GM23248 (cell line): ENCODE data around the gene MYO1A. TPM values are rescaled to one million over a fixed set of nuclear protein-coding genes. Genes with fewer than 3 reads are reported as not detected.

Source experiments
- DNase-seq: peaks from one replicate; pipeline ENCODE4 v3.0.0-alpha.2; 2015
- H2AFZ ChIP-seq: fragments of 200-600 bp; sonication (generic); 2 replicates; pipeline ENCODE4 v1.6.1; 2016; ENCODE audit warnings: antibody characterized with exemption
- H3F3A ChIP-seq: fragments of 200-600 bp; sonication (generic); 2 replicates; pipeline ENCODE4 v1.6.1; 2016; ENCODE audit warnings: mild to moderate bottlenecking, antibody characterized with exemption, mixed run types; ENCODE audit not compliant: insufficient read depth
- H3K27ac ChIP-seq: fragments of 200-600 bp; sonication (generic); 2 replicates; pipeline ENCODE4 v1.5.1; 2016; ENCODE audit warnings: mild to moderate bottlenecking
- H3K27me3 ChIP-seq: fragments of 200-600 bp; sonication (generic); replicated peaks from 2 replicates; pipeline ENCODE4 v1.6.1; 2016; ENCODE audit warnings: mild to moderate bottlenecking; ENCODE audit not compliant: insufficient read depth
- H3K36me3 ChIP-seq: fragments of 200-600 bp; sonication (generic); 2 replicates; pipeline ENCODE4 v1.6.1; 2016; ENCODE audit warnings: low read depth, mild to moderate bottlenecking
- H3K4me1 ChIP-seq: fragments of 200-600 bp; sonication (generic); 2 replicates; pipeline ENCODE4 v1.6.1; 2016; ENCODE audit warnings: mild to moderate bottlenecking; ENCODE audit not compliant: insufficient read depth
- H3K4me2 ChIP-seq: fragments of 200-600 bp; sonication (generic); one replicate; pipeline ENCODE4 v1.6.1; 2016; ENCODE audit warnings: mild to moderate bottlenecking; ENCODE audit not compliant: unreplicated experiment
- H3K4me3 ChIP-seq: fragments of 200-600 bp; sonication (generic); 2 replicates; pipeline ENCODE4 v1.5.1; 2016; ENCODE audit warnings: mild to moderate bottlenecking
- H3K79me2 ChIP-seq: fragments of 200-600 bp; sonication (generic); 2 replicates; pipeline ENCODE4 v1.6.1; 2016; ENCODE audit warnings: mild to moderate bottlenecking; ENCODE audit not compliant: insufficient read depth
- H3K9ac ChIP-seq: fragments of 200-600 bp; sonication (generic); 2 replicates; pipeline ENCODE4 v1.6.1; 2016; ENCODE audit warnings: mild to moderate bottlenecking
- H3K9me2 ChIP-seq: fragments of 200-600 bp; sonication (generic); 2 replicates; pipeline ENCODE4 v1.6.1; 2016; ENCODE audit warnings: mixed run types, mild to moderate bottlenecking, moderate library complexity; ENCODE audit not compliant: insufficient read depth
- H3K9me3 ChIP-seq: fragments of 200-600 bp; sonication (generic); one replicate; pipeline ENCODE4 v1.6.1; 2017; ENCODE audit warnings: low read depth
- H4K20me1 ChIP-seq: fragments of 200-600 bp; sonication (generic); 2 replicates; pipeline ENCODE4 v1.6.0; 2016; ENCODE audit not compliant: insufficient read depth
- EZH2 ChIP-seq: fragments of 200-600 bp; sonication (generic); IDR thresholded peaks from 2 replicates; pipeline ENCODE4 v1.6.1; 2018; ENCODE audit warnings: antibody characterized with exemption, mild to moderate bottlenecking; ENCODE audit not compliant: insufficient read depth, poor library complexity, severe bottlenecking
- EZH2phosphoT487 ChIP-seq: fragments of 200-600 bp; sonication (generic); IDR thresholded peaks from 2 replicates; pipeline ENCODE4 v1.6.1; 2018; ENCODE audit warnings: antibody characterized with exemption, moderate library complexity, mild to moderate bottlenecking, low read depth; ENCODE audit not compliant: insufficient read depth
- WGBS, 2 experiments: methylation state at CpG; one replicate each; pipeline ENCODE4 v1.1.6; 2015 to 2017; ENCODE audit warnings: low lambda C conversion rate in 2 of 2, low coverage in 1 of 2; ENCODE audit errors: missing lambda C conversion rate in 2 of 2; 5-methylcytosine and 5-hydroxymethylcytosine counted together
- in situ Hi-C: fragments of 300-500 bp; cut with MboI; formaldehyde crosslinking; loops from 2 replicates; pipeline ENCODE4 v1.15.0; 2020
- polyA plus RNA-seq: library from polyadenylated mRNA; unstranded; fragments of >200 nt; fragmentation: Nextera tagmentation; extraction: Ambion mirVana; gene quantifications from 2 replicates; pipeline ENCODE4 v1.2.1, GENCODE V29; 2016
- total RNA-seq: library from RNA; depleted of rRNA; stranded (reverse); fragments of >200 nt; shearing (Covaris generic); gene quantifications from 2 replicates; pipeline ENCODE4 v1.2.3, GENCODE V29; 2014

MYO1A gene
- total and polyA plus RNA-seq, 2 experiments from 2014 or later: not detected

DNA sequence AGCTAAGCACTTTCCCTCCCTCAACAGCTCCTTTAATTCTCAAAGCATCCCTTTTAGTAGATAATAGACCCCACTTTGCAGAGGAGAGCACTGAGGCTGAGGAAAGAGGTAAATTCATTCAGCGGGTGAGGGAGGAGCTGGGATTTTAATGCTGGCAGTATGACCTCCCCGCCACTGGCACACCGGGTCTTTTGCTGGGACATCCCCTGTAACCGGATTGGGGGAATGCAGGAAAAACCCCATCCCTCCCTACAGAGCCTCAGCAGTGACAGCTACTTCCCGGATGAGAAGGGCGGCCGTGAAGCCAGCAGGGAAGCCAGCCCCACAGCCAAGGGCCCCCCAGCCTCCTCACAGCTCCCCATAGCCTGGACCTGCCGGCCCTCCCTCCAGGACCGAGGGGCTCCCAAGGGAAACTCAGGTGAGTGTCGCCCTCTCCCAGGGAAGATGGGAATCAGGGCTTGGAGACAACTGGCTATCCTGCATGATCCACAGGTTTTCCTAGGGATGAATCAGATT, 55.6 kb downstream of the MYO1A start:
- 48 to 50% methylated on average over 10 of the region's 10 CpGs for WGBS, 2 experiments
- H3K27me3 ChIP-seq: no peaks in the 10 kb centered on the region; the same call in 1 of the 2 replicates
- no peak overlapping the region for H3K27ac ChIP-seq
- no peak overlapping the region for H3K9ac ChIP-seq
- H3K79me2 ChIP-seq: peaks cover 12% of the 10 kb centered on the region
- H2AFZ ChIP-seq: no peak overlapping the region
- in situ Hi-C loops: no loop called here
- H3K9me2 ChIP-seq: no peaks in the 10 kb centered on the region
- H3K9me3 ChIP-seq: no peaks in the 10 kb centered on the region
- H3K36me3 ChIP-seq: no peaks in the 10 kb centered on the region
- H4K20me1 ChIP-seq: no peaks in the 10 kb centered on the region
- H3K4me3 ChIP-seq: no peak overlapping the region
- no peak for TF ChIP-seq EZH2phosphoT487
- no peak for TF ChIP-seq EZH2
- H3F3A ChIP-seq: no peaks in the 10 kb centered on the region
- DNase-seq: no peak
- H3K4me2 ChIP-seq: no peak overlapping the region
- peaks cover under 1% of the 10 kb centered on the region; the same call in 1 of the 2 replicates for H3K4me1 ChIP-seq

- Histone ChIP-seq H3K36me3 (no peaks in the 10 kb centered on the region), H3F3A (no peaks in the 10 kb centered on the region), H3K27ac (no peak overlapping the region), H3K9me2 (no peaks in the 10 kb centered on the region), H3K4me1 (no peaks in the 10 kb centered on the region), H3K9ac (no peak overlapping the region), H3K4me3 (no peak overlapping the region), H3K4me2 (no peak overlapping the region), H3K79me2 (peaks cover 2% of the 10 kb centered on the region; the same call in 1 of the 2 replicates), H2AFZ (no peak overlapping the region), H4K20me1 (no peaks in the 10 kb centered on the region), H3K9me3 (no peaks in the 10 kb centered on the region), H3K27me3 (no peaks in the 10 kb centered on the region; the same call in 1 of the 2 replicates)
- 56 to 72% methylated on average over 8 to 10 of the region's 10 CpGs for WGBS, 2 experiments
- in situ Hi-C loops: no loop called here
- no peak for TF ChIP-seq EZH2phosphoT487
- TF ChIP-seq EZH2: no peak
- no peak for DNase-seq
These were observed 56.6 kb downstream of the MYO1A start for GRCh38 chr12:56993346-56993745.

DNA sequence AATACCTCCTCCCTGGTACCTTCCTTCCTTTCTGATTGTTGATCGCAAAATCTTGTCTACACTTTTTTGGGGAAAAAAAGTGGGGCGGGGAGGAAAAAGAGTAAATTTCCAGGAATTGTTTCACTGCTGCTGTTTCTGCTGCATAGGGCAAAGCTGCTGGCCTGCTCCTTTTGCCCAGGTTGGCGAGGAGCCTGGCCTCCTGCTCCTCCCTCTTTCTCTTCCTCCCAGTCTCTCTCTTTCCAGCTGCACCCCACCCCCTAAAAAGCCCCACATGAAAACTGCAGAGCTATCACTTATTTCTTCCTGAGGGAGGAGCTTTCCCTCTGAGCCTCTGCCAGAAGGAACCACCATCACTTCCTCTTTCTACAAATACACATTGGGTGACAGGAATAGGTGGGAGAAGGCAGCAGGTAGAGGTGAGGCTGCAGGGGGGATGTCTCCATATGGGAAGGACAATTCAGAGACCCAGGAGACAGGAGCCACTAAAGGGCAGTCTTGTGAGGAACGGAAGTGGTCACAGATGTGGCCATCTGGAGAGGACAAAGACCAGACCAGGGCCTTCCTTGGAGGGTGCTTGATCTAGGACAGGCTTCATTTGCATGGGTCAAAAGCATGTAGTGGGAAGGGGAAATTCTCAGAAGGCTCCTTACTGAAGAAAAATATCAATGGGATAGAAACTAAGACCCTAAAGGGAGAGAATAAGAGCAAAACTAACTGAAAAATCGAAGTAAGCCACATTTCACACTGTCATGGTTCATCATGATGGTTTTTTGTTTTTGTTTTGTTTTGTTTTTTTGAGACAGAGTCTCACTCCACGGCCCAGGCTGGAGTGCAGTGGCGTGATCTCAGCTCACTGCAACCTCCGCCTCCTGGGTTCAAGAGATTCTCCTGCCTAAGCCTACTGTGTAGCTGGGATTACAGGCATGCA, 58.3 kb downstream of the MYO1A start:
- TF ChIP-seq EZH2 (no peak), EZH2phosphoT487 (no peak)
- Histone ChIP-seq H3K4me2 (no peak overlapping the region), H3K27ac (no peak overlapping the region), H3K27me3 (no peaks in the 10 kb centered on the region; the same call in 1 of the 2 replicates), H3K9me2 (no peaks in the 10 kb centered on the region), H3K9me3 (no peaks in the 10 kb centered on the region), H3F3A (no peaks in the 10 kb centered on the region), H4K20me1 (no peaks in the 10 kb centered on the region), H3K4me1 (no peaks in the 10 kb centered on the region), H3K79me2 (no peaks in the 10 kb centered on the region), H2AFZ (no peak overlapping the region), H3K36me3 (no peaks in the 10 kb centered on the region), H3K9ac (no peak overlapping the region), H3K4me3 (no peak overlapping the region)
- 53 to 59% methylated on average over 8 of the region's 8 CpGs for WGBS, 2 experiments
- in situ Hi-C loops: no loop called here
- no peak for DNase-seq

GRCh38 chr12:56990648-56991318, 59.1 kb downstream of the MYO1A start:
- in situ Hi-C loops: no loop called here
- no peak for DNase-seq

More at GRCh38 chr12:56990648-56991318, 59.1 kb downstream of the MYO1A start:
- Histone ChIP-seq H3K9me3 (no peaks in the 10 kb centered on the region), H4K20me1 (no peaks in the 10 kb centered on the region), H3K27me3 (no peaks in the 10 kb centered on the region; the same call in 1 of the 2 replicates), H3K4me1 (no peaks in the 10 kb centered on the region), H3K9ac (no peak overlapping the region), H3F3A (no peaks in the 10 kb centered on the region), H3K4me3 (no peak overlapping the region), H3K9me2 (no peaks in the 10 kb centered on the region), H3K79me2 (no peaks in the 10 kb centered on the region), H3K4me2 (no peak overlapping the region), H2AFZ (no peak overlapping the region), H3K27ac (no peak overlapping the region), H3K36me3 (no peaks in the 10 kb centered on the region)
- WGBS, 2 experiments: 44 to 48% methylated on average over 7 of the region's 7 CpGs
- TF ChIP-seq EZH2: no peak
- no peak for TF ChIP-seq EZH2phosphoT487
